Mesenchymal stem cell (in vitro differentiated cells and primary cell): ENCODE results near the gene LYZL6.
"Not testable (repeated sequence)": the region's sequence is repeated elsewhere in the genome, so short reads cannot be mapped to it uniquely, and the experiment has no call there.

Experiments used
- DNase-seq: peaks from one replicate; pipeline ENCODE4 v3.0.0-alpha.2; 2013
- H2AFZ ChIP-seq: one replicate; pipeline ENCODE4 v1.6.1; 2013; ENCODE audit warnings: low read depth, mild to moderate bottlenecking, control low read depth, inconsistent platforms, low read length, moderate library complexity
- H2AK5ac ChIP-seq: 2 replicates; pipeline ENCODE4 v1.6.1; 2013; ENCODE audit warnings: low read length, moderate library complexity, mild to moderate bottlenecking, inconsistent platforms; ENCODE audit not compliant: severe bottlenecking
- H2BK120ac ChIP-seq: one replicate; pipeline ENCODE4 v1.6.1; 2013; ENCODE audit warnings: low read depth, mild to moderate bottlenecking, inconsistent platforms, low read length, moderate library complexity
- H2BK12ac ChIP-seq, 2 experiments: one replicate each; pipeline ENCODE4 v1.6.1; 2013; ENCODE audit warnings: inconsistent platforms in 2 of 2, low read length in 2 of 2, mild to moderate bottlenecking in 2 of 2, moderate library complexity in 2 of 2, control low read depth in 1 of 2
- H2BK15ac ChIP-seq: one replicate; pipeline ENCODE4 v1.6.1; 2013; ENCODE audit warnings: mild to moderate bottlenecking, low read depth, inconsistent platforms; ENCODE audit not compliant: poor library complexity, severe bottlenecking
- H2BK5ac ChIP-seq: 2 replicates; pipeline ENCODE4 v1.6.1; 2013; ENCODE audit warnings: low read depth, mild to moderate bottlenecking, low read length, control low read depth, inconsistent platforms; ENCODE audit not compliant: poor library complexity, severe bottlenecking
- H3K14ac ChIP-seq, 2 experiments: one replicate each; pipeline ENCODE4 v1.6.1; 2013; ENCODE audit warnings: inconsistent platforms in 2 of 2, low read length in 2 of 2, control low read depth in 1 of 2, mild to moderate bottlenecking in 1 of 2, moderate library complexity in 1 of 2
- H3K18ac ChIP-seq, 2 experiments: one replicate each; pipeline ENCODE4 v1.6.1; 2013; ENCODE audit warnings: inconsistent platforms in 2 of 2, low read length in 2 of 2, control low read depth in 1 of 2, low read depth in 1 of 2, mild to moderate bottlenecking in 1 of 2
- H3K23ac ChIP-seq, 2 experiments: one replicate each; pipeline ENCODE4 v1.6.1; 2013; ENCODE audit warnings: inconsistent platforms in 2 of 2, low read length in 2 of 2, mild to moderate bottlenecking in 2 of 2, moderate library complexity in 2 of 2, control low read depth in 1 of 2
- H3K27ac ChIP-seq: 2 replicates; pipeline ENCODE4 v1.5.1; 2013; ENCODE audit warnings: mild to moderate bottlenecking, moderate library complexity, low read length, control low read depth, inconsistent platforms; ENCODE audit not compliant: poor library complexity, severe bottlenecking
- H3K27me3 ChIP-seq, 2 experiments: 2 replicates each; pipeline versions ENCODE4 v1.6.1 to v1.7.0; 2013; ENCODE audit warnings: low read length in 2 of 2, mild to moderate bottlenecking in 2 of 2, moderate library complexity in 2 of 2, control low read depth in 1 of 2, inconsistent platforms in 1 of 2; ENCODE audit not compliant: control insufficient read depth in 1 of 2, insufficient read depth in 1 of 2
- H3K36me3 ChIP-seq, 2 experiments: 2 replicates each; pipeline versions ENCODE4 v1.6.1 to v1.7.0; 2013; ENCODE audit warnings: low read length in 2 of 2, control low read depth in 1 of 2, inconsistent platforms in 1 of 2, low read depth in 1 of 2, mild to moderate bottlenecking in 1 of 2; ENCODE audit not compliant: insufficient read depth in 2 of 2, control insufficient read depth in 1 of 2
- H3K4ac ChIP-seq, 2 experiments: one replicate each; pipeline ENCODE4 v1.6.1; 2013; ENCODE audit warnings: inconsistent platforms in 2 of 2, low read length in 2 of 2, mild to moderate bottlenecking in 2 of 2, moderate library complexity in 2 of 2, control low read depth in 1 of 2, low read depth in 1 of 2
- H3K4me1 ChIP-seq: 2 replicates; pipeline ENCODE4 v1.6.1; 2013; ENCODE audit warnings: low read depth, low read length, control low read depth; ENCODE audit not compliant: control insufficient read depth, insufficient read depth
- H3K4me2 ChIP-seq: 2 replicates; pipeline ENCODE4 v1.6.1; 2013; ENCODE audit warnings: low read length, mild to moderate bottlenecking, inconsistent platforms; ENCODE audit not compliant: poor library complexity, severe bottlenecking
- H3K4me3 ChIP-seq, 2 experiments: 2 replicates each; pipeline versions ENCODE4 v1.5.1 to v1.7.0; 2013; ENCODE audit warnings: low read length in 2 of 2, mild to moderate bottlenecking in 2 of 2, control low read depth in 1 of 2, low read depth in 1 of 2; ENCODE audit not compliant: insufficient read depth in 1 of 2
- H3K79me1 ChIP-seq: replicated peaks from 2 replicates; pipeline ENCODE4 v1.6.1; 2013; ENCODE audit warnings: mild to moderate bottlenecking, control low read depth, low read length, inconsistent platforms; ENCODE audit not compliant: poor library complexity, severe bottlenecking
- H3K9ac ChIP-seq: 2 replicates; pipeline ENCODE4 v1.7.0; 2013; ENCODE audit warnings: mild to moderate bottlenecking, low read length, moderate library complexity
- H3K9me3 ChIP-seq: 2 replicates; pipeline ENCODE4 v1.7.0; 2013; ENCODE audit warnings: mild to moderate bottlenecking, low read length; ENCODE audit not compliant: control insufficient read depth
- H4K8ac ChIP-seq: one replicate; pipeline ENCODE4 v1.6.1; 2013; ENCODE audit warnings: inconsistent platforms, mild to moderate bottlenecking, low read length, moderate library complexity
- H4K91ac ChIP-seq: one replicate; pipeline ENCODE4 v1.6.1; 2013; ENCODE audit warnings: mild to moderate bottlenecking, low read length, inconsistent platforms
- WGBS: methylation state at CpG from one replicate; pipeline ENCODE4 v1.1.7; 2013; ENCODE audit warnings: mixed read lengths; 5-methylcytosine and 5-hydroxymethylcytosine counted together

LYZL6 gene

GRCh38 chr17:35938492-35938891 lies 5.0 kb downstream of the LYZL6 start:
- not testable (repeated sequence) for H2BK120ac ChIP-seq, H3K79me1 ChIP-seq, H3K4ac ChIP-seq, H3K9me3 ChIP-seq, H2AK5ac ChIP-seq, H3K27ac ChIP-seq, H4K91ac ChIP-seq, DNase-seq, H3K18ac ChIP-seq, H2AFZ ChIP-seq, H2BK5ac ChIP-seq, H3K27me3 ChIP-seq, H3K4me3 ChIP-seq, H3K9ac ChIP-seq, H3K4me1 ChIP-seq, H3K14ac ChIP-seq, H2BK15ac ChIP-seq, H3K23ac ChIP-seq, H3K36me3 ChIP-seq, H2BK12ac ChIP-seq, H3K4me2 ChIP-seq, H4K8ac ChIP-seq
- 83% methylated on average over 3 of the region's 3 CpGs for WGBS

- Histone ChIP-seq H2BK12ac (no peak overlapping the region), H3K27ac (no peak overlapping the region), H3K27me3 (peaks cover 0 to 3% of the 10 kb centered on the region in 2 experiments), H3K79me1 (no peaks in the 10 kb centered on the region), H2AK5ac (no peak overlapping the region), H3K18ac (no peak overlapping the region), H3K14ac (no peak overlapping the region), H3K4me1 (no peaks in the 10 kb centered on the region), H3K4me3 (no peak overlapping the region), H3K4ac (no peak overlapping the region), H3K9ac (no peak overlapping the region), H3K9me3 (no peaks in the 10 kb centered on the region), H3K4me2 (no peak overlapping the region), H3K23ac (no peak overlapping the region), H4K91ac (no peak overlapping the region), H2BK5ac (no peak overlapping the region), H2AFZ (no peak overlapping the region), H3K36me3 (no peaks in the 10 kb centered on the region), H2BK120ac (no peak overlapping the region), H4K8ac (no peak overlapping the region), H2BK15ac (no peak overlapping the region)
- no peak for DNase-seq
- WGBS = 92% methylated on average over 5 of the region's 5 CpGs
These were observed 7.5 kb downstream of the LYZL6 start for GRCh38 chr17:35936063-35936462.

DNA sequence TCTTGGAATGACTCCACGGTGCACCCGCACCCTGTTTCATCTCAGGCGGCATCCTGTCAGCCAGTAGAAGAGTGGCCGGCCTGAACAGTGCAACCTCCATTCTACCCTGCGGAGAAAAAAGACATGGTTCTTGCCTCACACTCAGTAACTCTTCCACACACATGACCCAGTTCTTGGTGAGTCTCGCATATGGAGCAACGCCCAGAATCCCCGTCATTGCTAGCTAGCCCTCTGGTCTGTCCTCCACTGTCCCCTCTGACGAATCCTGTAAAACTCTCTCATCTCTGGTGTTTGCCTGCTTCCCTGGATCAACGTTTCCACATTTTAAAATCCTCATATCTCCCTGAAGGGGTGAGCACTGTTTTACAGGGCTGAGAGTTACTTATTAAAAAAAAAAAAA lies 8.8 kb downstream of the LYZL6 start:
- 92% methylated on average over 9 of the region's 10 CpGs for WGBS
- H3K79me1 ChIP-seq = no peaks in the 10 kb centered on the region
- no peak overlapping the region for H2AK5ac ChIP-seq
- no peaks in the 10 kb centered on the region for H3K9me3 ChIP-seq
- no peaks in the 10 kb centered on the region for H3K36me3 ChIP-seq
- H2BK5ac ChIP-seq = no peak overlapping the region
- H4K91ac ChIP-seq = no peak overlapping the region
- H3K9ac ChIP-seq = peak overlapping the region; percentile 25
- no peak overlapping the region for H3K4me3 ChIP-seq
- no peak overlapping the region for H2BK120ac ChIP-seq
- no peak overlapping the region for H3K4me2 ChIP-seq
- H3K14ac ChIP-seq = no peak overlapping the region
- no peak overlapping the region for H2BK12ac ChIP-seq
- H3K4me1 ChIP-seq = peaks cover 4% of the 10 kb centered on the region
- H3K27ac ChIP-seq = no peak overlapping the region
- no peak overlapping the region for H3K4ac ChIP-seq
- no peak for DNase-seq
- peaks cover 0 to 3% of the 10 kb centered on the region in 2 experiments for H3K27me3 ChIP-seq
- H4K8ac ChIP-seq = no peak overlapping the region
- H2BK15ac ChIP-seq = no peak overlapping the region
- H3K23ac ChIP-seq = no peak overlapping the region
- no peak overlapping the region for H2AFZ ChIP-seq
- H3K18ac ChIP-seq = no peak overlapping the region

DNA sequence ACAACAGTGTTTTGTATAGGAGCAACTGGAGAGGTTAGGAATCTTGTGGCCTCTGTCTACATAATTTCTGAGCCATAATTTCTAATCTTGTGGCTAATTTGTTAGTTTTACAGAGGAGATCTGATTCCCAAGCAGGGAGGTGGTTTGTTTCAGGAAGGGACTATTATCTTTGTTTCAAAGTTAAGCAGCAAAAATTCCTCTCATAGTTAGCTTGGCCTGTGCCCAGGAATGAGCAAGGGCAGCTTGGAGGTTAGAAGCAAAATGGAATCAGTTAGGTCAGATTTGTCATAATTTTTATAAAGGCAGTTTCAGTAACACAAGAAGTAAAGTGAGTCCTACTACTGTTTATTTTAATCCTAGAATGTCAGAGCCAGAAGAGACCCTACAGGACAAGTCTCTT lies 10.9 kb downstream of the LYZL6 start:
- Histone ChIP-seq H3K36me3 (no peaks in the 10 kb centered on the region), H4K8ac (no peak overlapping the region), H3K4ac (no peak overlapping the region), H4K91ac (no peak overlapping the region), H3K18ac (no peak overlapping the region), H3K79me1 (no peaks in the 10 kb centered on the region), H3K9ac (no peak overlapping the region), H3K4me3 (no peak overlapping the region), H2BK5ac (no peak overlapping the region), H2BK15ac (no peak overlapping the region), H2BK12ac (no peak overlapping the region), H3K9me3 (no peaks in the 10 kb centered on the region), H3K27me3 (peaks cover 0 to 3% of the 10 kb centered on the region in 2 experiments), H2AK5ac (no peak overlapping the region), H2BK120ac (no peak overlapping the region), H3K23ac (no peak overlapping the region), H3K27ac (no peak overlapping the region), H3K14ac (no peak overlapping the region), H3K4me2 (no peak overlapping the region), H3K4me1 (peaks cover 4% of the 10 kb centered on the region), H2AFZ (no peak overlapping the region)
- DNase-seq = no peak
